ENCODE data around the gene DNAJB2.
"Not testable (repeated sequence)": the region's sequence is repeated elsewhere in the genome, so short reads cannot be mapped to it uniquely, and the experiment has no call there.

The DNAJB2 gene

GRCh38 chr2:219258942-219259341 is 20.2 kb upstream of the DNAJB2 start:
- not testable (repeated sequence) for DNase-seq (ENCODE audit: low read depth)

GRCh38 chr2:219261024-219261855 is 17.9 kb upstream of the DNAJB2 start:
- no peak for DNase-seq (ENCODE audit: low read depth)

DNA sequence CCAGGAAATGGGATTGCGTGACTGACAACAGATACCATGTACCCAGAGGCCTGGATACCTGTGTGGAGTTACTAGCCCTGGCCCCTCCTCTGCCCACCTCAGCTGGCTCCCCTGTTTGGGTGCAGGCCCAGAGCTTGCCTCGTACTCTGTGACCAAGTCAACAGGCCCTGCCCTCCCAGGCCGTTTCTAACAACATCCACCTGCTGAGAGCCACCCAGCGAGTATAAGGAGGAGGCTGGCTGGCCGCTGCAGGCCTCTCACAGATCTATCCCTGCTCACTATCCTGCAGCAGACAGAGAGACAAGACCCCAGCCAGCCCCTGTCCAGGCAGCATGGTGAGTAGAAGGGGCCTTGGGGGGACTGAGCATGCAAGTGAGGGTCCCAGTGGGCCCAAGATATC is 12.9 kb upstream of the DNAJB2 start:
- no peak for DNase-seq (ENCODE audit: low read depth)

- no peak for DNase-seq (ENCODE audit: low read depth)
Observed at GRCh38 chr2:219266886-219267285, 12.3 kb upstream of the DNAJB2 start.

GRCh38 chr2:219268294-219268693 is 10.9 kb upstream of the DNAJB2 start:
- DNase-seq (ENCODE audit: low read depth), result no peak

DNA sequence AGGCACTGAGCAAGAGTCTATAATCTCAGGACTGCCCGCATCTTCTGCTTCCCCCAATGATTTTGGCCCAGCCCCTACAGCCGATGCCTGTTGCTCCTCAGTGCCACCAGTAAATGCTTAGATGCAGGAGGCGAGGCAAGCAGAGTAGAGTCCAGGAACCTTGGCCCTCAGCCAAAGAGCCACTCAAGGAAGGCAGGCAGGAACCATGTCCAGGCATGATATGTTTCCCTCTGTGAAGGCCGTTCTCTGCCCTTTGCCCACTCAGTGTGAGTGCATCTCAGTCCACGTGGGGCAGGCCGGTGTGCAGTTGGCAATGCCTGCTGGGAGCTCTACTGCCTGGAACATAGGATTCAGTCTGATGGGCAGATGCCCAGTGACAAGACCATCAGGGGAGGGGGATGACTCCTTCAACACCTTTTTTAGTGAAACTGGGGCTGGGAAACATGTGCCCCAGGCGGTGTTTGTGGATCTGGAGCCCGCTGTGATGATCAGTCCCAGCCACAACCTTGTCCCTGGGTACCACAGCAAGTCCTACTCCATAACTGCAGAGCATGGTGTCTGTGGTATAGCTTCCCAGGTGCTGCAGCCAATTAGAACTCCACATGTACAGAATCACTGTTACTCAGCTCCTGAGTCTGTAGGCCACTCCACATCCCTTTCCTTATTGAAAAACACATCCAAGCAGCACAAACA is 9.7 kb upstream of the DNAJB2 start:
- no peak for DNase-seq (ENCODE audit: low read depth)

DNA sequence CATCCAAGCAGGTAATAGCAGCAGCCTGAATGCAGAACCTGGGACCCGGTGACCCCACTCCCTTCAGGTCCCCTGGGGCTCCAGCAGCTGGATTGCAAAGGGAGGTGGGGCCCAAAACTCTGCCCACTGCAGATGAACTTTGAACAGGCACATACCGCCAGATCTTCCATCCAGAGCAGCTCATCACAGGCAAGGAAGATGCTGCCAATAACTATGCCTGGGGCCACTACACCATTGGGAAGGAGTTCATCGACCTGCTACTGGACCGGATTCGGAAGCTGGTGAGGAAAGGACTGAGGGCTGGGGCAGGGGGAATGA is 9.2 kb upstream of the DNAJB2 start:
- no peak for DNase-seq (ENCODE audit: low read depth)

- no peak for DNase-seq (ENCODE audit: low read depth)
Observed at GRCh38 chr2:219271021-219271420, 8.1 kb upstream of the DNAJB2 start.

DNA sequence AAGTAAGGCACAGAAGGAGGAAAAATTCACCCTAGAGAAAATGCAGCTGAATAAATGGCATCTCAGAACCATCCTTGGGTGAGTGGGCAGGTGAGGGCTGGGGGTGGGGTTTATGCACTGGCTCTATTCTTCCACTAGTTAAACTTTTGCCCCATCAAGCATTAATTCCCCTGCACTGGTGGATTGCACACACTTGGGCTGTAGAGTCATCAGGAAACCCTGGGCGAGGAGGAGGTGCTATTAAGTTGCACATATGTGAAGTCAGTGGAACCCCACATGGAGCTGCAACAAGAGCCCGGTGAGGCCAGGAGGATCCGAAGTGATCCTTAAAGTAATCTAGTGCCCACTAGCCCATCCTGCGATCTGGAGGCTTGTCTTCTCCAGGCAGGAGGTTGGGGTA is 6.8 kb upstream of the DNAJB2 start:
- no peak for DNase-seq (ENCODE audit: low read depth)

- DNase-seq (ENCODE audit: low read depth), result no peak
Observed at GRCh38 chr2:219272995-219273394, 6.2 kb upstream of the DNAJB2 start.

GRCh38 chr2:219273937-219274336 is 5.2 kb upstream of the DNAJB2 start:
- DNase-seq (ENCODE audit: low read depth), result no peak

DNA sequence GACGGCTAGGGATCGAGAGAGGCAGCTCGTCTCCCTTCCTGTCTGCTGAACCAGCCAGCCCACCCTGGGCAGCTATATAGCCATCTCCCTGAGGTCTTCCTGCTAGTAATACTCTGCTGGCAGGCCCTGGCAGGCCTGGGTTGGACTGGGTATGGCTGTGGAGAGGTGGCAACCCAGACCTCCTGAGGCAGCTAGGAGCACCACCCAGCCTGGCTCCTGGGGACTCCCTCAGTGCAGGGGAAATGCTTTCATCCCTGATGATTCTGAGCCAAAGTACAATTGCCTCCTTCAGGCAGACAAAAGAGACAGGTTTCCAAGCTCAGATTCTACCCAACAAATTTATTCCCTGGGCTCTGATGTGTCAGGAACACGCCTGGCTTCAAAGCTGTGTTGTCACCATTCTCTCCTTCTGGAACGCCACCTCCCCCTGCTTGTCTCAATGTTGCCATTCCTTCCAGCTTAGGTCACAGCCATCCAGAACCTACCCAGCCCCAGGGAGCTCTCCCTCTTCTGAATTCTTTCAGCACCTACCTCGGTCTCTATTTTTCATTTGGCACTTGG is 4.7 kb upstream of the DNAJB2 start:
- DNase-seq (ENCODE audit: low read depth), result no peak

DNA sequence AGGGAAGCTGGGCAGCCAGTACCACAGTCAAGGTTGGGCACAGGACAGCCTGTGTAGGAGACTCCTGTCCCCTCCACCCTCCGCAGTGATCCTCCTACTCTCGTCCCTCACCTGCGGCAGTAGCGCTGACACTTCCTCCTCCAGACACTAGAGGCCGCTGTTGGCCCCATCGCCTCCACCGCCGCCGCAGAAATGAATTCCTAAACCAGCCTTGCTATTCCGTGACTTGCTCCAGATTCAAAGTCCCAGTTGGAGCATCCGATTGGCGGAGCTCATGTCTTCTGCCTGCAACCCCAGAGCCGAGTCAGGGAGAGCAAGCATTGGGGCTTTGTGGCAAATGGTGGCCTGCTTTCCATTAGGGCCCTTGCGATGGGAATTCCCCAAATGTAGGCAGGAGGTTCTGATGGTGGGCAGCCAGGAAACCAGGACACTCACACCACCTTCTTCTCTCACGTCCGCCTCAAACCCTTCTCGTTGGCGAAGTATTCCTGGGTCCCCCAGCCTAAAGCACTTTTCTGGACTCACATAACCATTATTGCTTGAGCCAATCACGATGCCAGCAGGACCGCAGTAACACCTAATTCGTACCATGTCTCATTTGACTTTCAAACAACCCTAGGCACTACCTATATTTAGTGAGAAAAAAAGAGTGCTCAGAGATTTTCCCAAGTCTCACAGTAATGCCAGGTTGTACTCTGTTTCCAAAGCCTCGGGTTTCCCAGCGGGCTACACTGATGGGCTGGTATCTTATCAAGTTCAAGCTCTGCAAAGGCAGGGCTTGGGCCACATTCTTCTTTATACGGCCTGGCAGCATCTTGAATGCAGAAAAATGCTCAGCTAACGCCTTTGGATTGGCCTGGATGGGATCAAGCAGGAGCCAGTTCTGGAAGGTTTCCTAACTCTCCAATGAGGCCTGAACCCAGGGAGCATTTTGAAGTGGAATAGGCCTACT is 1.2 kb upstream of the DNAJB2 start:
- peak; percentile 63 for DNase-seq (ENCODE audit: low read depth)

GRCh38 chr2:219278655-219279150 is 463 bp upstream of the DNAJB2 start:
- DNase-seq (ENCODE audit: low read depth), result no peak

- DNase-seq (ENCODE audit: low read depth), result no peak
Observed at GRCh38 chr2:219279916-219280516, 850 bp downstream of the DNAJB2 start.

GRCh38 chr2:219280651-219281050 is 1.5 kb downstream of the DNAJB2 start:
- no peak for DNase-seq (ENCODE audit: low read depth)

DNA sequence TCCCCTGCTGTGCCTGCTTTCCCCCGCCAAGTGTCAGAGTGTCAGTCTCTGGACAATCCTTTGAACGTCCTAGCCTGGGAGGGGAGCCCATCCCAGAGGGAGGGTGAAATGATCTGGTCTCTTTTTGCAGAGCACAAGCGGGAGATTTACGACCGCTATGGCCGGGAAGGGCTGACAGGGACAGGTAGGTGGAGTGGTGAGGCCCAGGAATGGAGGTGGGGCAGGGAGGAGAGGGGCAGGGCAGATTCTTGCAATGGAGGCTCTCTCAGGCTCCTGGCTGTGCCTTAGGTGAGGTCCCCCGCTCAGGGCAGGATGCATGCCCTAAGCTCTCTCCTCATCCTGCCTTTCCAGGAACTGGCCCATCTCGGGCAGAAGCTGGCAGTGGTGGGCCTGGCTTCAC is 2.4 kb downstream of the DNAJB2 start:
- no peak for DNase-seq (ENCODE audit: low read depth)

- no peak for DNase-seq (ENCODE audit: low read depth)
Observed at GRCh38 chr2:219282375-219282774, 3.2 kb downstream of the DNAJB2 start.

- no peak for DNase-seq (ENCODE audit: low read depth)
Observed at GRCh38 chr2:219282943-219283581, 3.9 kb downstream of the DNAJB2 start.

DNA sequence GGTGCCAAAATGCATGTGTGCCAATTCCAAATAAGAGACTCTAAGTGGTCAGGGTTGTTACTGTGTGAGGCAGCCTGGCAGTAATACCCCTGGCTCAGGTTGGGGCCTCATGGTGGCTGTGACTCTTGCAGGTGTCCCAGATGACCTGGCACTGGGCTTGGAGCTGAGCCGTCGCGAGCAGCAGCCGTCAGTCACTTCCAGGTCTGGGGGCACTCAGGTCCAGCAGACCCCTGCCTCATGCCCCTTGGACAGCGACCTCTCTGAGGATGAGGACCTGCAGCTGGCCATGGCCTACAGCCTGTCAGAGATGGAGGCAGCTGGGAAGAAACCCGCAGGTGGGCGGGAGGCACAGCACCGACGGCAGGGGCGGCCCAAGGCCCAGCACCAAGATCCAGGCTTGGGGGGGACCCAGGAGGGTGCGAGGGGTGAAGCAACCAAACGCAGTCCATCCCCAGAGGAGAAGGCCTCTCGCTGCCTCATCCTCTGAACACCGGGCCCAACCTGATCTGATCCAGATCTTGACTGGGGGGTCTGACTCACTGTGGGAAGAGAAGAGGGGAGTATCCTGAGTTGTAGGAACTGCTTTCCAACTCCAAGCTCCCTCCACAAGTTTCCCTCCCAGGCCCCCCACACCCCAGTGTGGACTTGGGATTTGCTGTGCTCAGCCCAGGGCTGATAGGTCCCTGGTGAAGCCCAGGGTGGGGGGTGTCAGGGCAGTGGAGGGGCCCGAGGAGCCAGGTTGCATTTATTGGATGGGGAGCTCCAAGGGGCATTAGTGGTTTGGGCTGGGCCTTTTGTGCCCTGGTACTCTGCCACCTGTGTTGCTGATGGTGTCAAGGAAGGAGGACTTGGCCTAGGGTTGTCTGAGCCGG is 5.6 kb downstream of the DNAJB2 start:
- no peak for DNase-seq (ENCODE audit: low read depth)

Data from activated T-cell treated with anti-CD3 and anti-CD28 coated beads for 1 hour (primary cell).